OCI-LY3 (cell line): Measurements from ENCODE around the gene KHSRP.
"Not testable (repeated sequence)": the region's sequence is repeated elsewhere in the genome, so short reads cannot be mapped to it uniquely, and the experiment has no call there.

ENCODE experiments used
- H2AFZ ChIP-seq: fragments of 200-600, 300-600 bp; shearing (Covaris generic); 2 replicates; pipeline ENCODE4 v1.6.0; 2014; ENCODE audit warnings: antibody characterized with exemption, low read depth, low read length
- H3K27ac ChIP-seq: fragments of 200-600, 300-600 bp; sonication (generic); 2 replicates; pipeline ENCODE4 v1.5.1; 2014; ENCODE audit warnings: mild to moderate bottlenecking, low read length, moderate library complexity, mixed read lengths
- H3K27me3 ChIP-seq: fragments of 200-600, 300-600 bp; sonication (generic); 2 replicates; pipeline ENCODE4 v1.6.1; 2014; ENCODE audit warnings: low read depth, low read length, mixed read lengths
- H3K36me3 ChIP-seq: fragments of 200-600, 300-600 bp; sonication (generic); replicated peaks from 2 replicates; pipeline ENCODE3; 2014; ENCODE audit warnings: low read depth, low read length, mixed read lengths
- H3K4me1 ChIP-seq: fragments of 300-600, 200-600 bp; sonication (generic); 2 replicates; pipeline ENCODE4 v1.6.1; 2014; ENCODE audit warnings: low read length, mixed read lengths
- H3K4me2 ChIP-seq: fragments of 200-600, 300-600 bp; sonication (generic); 2 replicates; pipeline ENCODE4 v1.6.1; 2014; ENCODE audit warnings: low read length, mixed read lengths
- H3K4me3 ChIP-seq: fragments of 300-600, 200-600 bp; sonication (generic); 2 replicates; pipeline ENCODE4 v1.5.1; 2014; ENCODE audit warnings: antibody characterized with exemption, mild to moderate bottlenecking, low read length, moderate library complexity
- H3K79me2 ChIP-seq: fragments of 300-600, 200-600 bp; shearing (Covaris generic); 2 replicates; pipeline ENCODE4 v1.6.1; 2014; ENCODE audit warnings: mild to moderate bottlenecking, low read length, mixed read lengths
- H3K9ac ChIP-seq: fragments of 300-600, 200-600 bp; shearing (Covaris generic); 2 replicates; pipeline ENCODE4 v1.6.0; 2014; ENCODE audit warnings: mild to moderate bottlenecking, low read length, moderate library complexity
- H3K9me3 ChIP-seq: fragments of 200-600, 300-600 bp; shearing (Covaris generic); 2 replicates; pipeline ENCODE4 v1.6.1; 2014; ENCODE audit warnings: low read length, mixed read lengths; ENCODE audit not compliant: insufficient read depth
- H4K20me1 ChIP-seq: fragments of 200-600, 300-600 bp; sonication (generic); 2 replicates; pipeline ENCODE4 v1.6.1; 2016; ENCODE audit warnings: low read length, mixed read lengths; ENCODE audit not compliant: insufficient read depth
- EZH2phosphoT487 ChIP-seq: fragments of 200-600 bp; shearing (Covaris generic); IDR thresholded peaks from 2 replicates; pipeline ENCODE4 v1.6.1; 2018; ENCODE audit warnings: antibody characterized with exemption, mixed run types, low read depth
- TF ChIP-seq, protein P1 (sequence below): fragments of 200-600, 300-600 bp; sonication (generic); IDR thresholded peaks from 2 replicates; pipeline ENCODE4 v1.5.1; 2014; ENCODE audit warnings: antibody characterized with exemption, low read length, low read depth

Gene KHSRP

DNA sequence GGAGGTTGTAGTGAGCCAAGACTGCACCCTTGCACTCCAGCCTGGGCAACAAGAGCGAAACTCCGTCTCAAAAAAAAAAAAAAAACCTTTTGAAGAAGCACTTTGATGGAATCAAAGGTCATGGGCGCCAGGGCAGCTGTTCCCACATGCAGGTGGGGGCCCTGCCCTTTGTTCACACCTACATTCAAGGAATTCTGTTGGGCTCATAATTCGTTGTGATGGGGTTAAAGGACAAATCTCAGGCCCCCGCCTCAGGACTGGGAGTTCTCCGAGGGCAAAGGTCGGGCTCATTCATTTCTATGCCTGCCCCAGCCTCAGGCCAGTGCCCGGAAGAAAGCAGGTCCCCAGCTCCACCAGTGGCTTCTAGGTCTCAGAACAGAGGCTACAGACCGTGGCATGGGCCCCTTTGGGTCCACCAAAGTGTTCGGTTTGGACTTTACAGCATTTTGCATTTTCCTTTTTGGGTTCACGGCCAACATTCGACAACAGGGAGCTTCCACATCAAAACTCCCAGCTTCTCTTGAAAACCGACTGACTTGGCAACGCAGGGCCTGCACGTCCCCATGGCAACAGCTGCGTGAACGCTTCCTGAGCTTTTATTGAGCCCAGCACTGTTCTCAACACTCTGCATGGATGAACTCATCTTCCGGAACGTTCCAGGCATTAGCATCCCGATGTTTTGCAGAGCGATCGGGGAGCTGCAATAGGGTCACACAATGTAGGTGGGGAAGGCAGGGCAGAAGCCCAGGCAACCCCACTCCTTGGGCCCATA is 21.6 kb downstream of the KHSRP start:
- H3K27me3 ChIP-seq = no peaks in the 10 kb centered on the region
- no peaks in the 10 kb centered on the region for H4K20me1 ChIP-seq
- no peaks in the 10 kb centered on the region for H3K4me1 ChIP-seq
- TF ChIP-seq, protein P1, sequence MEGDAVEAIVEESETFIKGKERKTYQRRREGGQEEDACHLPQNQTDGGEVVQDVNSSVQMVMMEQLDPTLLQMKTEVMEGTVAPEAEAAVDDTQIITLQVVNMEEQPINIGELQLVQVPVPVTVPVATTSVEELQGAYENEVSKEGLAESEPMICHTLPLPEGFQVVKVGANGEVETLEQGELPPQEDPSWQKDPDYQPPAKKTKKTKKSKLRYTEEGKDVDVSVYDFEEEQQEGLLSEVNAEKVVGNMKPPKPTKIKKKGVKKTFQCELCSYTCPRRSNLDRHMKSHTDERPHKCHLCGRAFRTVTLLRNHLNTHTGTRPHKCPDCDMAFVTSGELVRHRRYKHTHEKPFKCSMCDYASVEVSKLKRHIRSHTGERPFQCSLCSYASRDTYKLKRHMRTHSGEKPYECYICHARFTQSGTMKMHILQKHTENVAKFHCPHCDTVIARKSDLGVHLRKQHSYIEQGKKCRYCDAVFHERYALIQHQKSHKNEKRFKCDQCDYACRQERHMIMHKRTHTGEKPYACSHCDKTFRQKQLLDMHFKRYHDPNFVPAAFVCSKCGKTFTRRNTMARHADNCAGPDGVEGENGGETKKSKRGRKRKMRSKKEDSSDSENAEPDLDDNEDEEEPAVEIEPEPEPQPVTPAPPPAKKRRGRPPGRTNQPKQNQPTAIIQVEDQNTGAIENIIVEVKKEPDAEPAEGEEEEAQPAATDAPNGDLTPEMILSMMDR = no peak
- no peak for TF ChIP-seq EZH2phosphoT487
- H3K79me2 ChIP-seq = no peaks in the 10 kb centered on the region
- H3K9ac ChIP-seq = no peak overlapping the region
- no peak overlapping the region for H3K4me3 ChIP-seq
- H3K27ac ChIP-seq = no peak overlapping the region
- H3K9me3 ChIP-seq = no peaks in the 10 kb centered on the region
- no peak overlapping the region for H3K4me2 ChIP-seq
- no peak overlapping the region for H2AFZ ChIP-seq
- H3K36me3 ChIP-seq = no peaks in the 10 kb centered on the region

DNA sequence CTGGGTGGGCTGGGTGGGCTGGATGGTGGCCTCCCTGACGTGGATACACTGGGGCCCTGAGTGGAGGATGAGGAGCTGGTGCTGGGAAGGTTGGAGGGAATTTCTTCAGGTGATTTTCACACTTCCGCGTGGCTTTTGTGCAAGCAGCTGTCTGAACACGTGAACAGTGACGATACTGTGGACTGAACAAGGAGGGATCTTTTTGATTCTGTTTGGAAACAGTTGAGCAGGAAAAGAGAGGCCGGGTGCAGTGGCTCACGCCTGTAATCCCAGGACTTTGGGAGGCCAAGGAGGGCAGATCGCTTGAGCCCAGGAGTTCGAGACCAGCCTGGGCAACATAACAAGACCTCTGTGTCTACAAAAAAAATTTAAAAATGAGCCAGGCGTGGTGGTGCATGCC is 22.6 kb downstream of the KHSRP start:
- H3K27ac ChIP-seq = no peak overlapping the region
- no peak overlapping the region for H3K9ac ChIP-seq
- H3K4me1 ChIP-seq = no peaks in the 10 kb centered on the region
- no peaks in the 10 kb centered on the region for H3K36me3 ChIP-seq
- no peaks in the 10 kb centered on the region for H4K20me1 ChIP-seq
- H3K9me3 ChIP-seq = no peaks in the 10 kb centered on the region
- no peaks in the 10 kb centered on the region for H3K27me3 ChIP-seq
- H3K79me2 ChIP-seq = no peaks in the 10 kb centered on the region
- TF ChIP-seq EZH2phosphoT487 = no peak
- TF ChIP-seq, protein P1 = no peak
- no peak overlapping the region for H2AFZ ChIP-seq
- no peak overlapping the region for H3K4me3 ChIP-seq
- no peak overlapping the region for H3K4me2 ChIP-seq

DNA sequence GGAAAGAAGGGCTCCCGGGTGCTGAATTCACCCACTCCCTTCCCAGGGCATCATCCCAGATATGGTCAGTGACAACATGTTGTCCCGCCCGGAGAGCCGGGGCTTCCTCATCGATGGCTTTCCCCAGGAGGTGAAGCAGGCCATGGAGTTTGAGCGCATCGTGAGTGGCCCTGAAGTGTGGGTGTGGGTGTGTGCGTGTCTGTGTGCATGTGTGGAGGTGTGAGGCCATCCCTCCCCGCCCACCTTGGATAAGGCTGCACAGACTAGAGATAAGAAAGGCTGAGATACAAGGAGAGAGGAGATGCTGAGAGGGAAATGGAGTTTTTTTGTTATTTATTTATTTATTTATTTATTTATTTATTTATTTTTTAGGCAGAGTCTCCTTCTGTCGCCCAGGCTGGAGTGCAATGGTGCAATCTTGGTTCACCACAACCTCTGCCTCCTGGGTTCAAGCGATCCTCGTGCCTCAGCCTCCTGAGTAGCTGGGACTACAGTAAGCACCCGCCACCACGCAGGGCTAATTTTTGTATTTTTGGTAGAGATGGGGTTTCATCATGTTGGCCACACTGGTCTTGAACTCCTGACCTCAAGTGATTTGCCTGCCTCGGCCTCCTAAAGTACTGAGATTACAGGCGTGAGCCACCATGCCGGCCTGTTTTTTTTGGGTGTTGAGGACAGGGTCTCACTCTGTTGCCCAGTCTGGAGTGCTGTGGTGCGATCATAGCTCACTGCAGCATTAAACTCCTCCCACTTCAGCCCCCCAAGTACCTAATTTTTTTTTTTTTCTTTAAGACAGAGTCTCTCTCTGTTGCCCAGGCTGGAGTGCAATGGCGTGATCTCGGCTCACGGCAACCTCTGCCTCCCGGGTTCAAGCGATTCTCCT is 24.3 kb downstream of the KHSRP start:
- H4K20me1 ChIP-seq, H2AFZ ChIP-seq, H3K9ac ChIP-seq, H3K27me3 ChIP-seq, H3K4me2 ChIP-seq, H3K79me2 ChIP-seq, H3K36me3 ChIP-seq, H3K27ac ChIP-seq, H3K9me3 ChIP-seq, H3K4me3 ChIP-seq, H3K4me1 ChIP-seq: not testable (repeated sequence)

DNA sequence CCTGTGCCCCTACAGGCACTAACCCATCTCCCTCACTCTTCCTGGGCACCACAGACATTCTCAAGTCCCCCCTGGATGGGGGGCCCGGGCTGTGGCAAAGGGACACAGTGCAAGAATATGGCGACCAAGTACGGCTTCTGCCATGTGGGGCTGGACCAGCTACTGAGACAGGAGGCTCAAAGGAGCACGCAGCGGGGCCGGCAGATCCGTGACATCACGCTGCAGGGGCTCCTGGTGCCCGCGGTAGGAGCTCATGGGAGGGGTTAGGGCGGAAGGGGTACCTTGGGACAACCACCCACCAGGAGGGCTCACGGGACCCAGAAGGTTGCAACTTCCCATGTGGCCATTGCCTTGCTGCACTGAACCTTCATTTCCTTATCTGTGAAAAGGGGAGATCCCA is 28.3 kb downstream of the KHSRP start:
- H3K27me3 ChIP-seq = no peaks in the 10 kb centered on the region
- peaks cover 13% of the 10 kb centered on the region for H3K4me1 ChIP-seq
- peaks cover 4% of the 10 kb centered on the region for H3K36me3 ChIP-seq
- no peak overlapping the region for H3K4me2 ChIP-seq
- H3K9ac ChIP-seq = no peak overlapping the region
- no peak overlapping the region for H3K27ac ChIP-seq
- no peak overlapping the region for H3K4me3 ChIP-seq
- H4K20me1 ChIP-seq = no peaks in the 10 kb centered on the region
- H2AFZ ChIP-seq = no peak overlapping the region
- TF ChIP-seq, protein P1 = no peak
- TF ChIP-seq EZH2phosphoT487 = no peak
- no peaks in the 10 kb centered on the region for H3K9me3 ChIP-seq
- peaks cover 17% of the 10 kb centered on the region for H3K79me2 ChIP-seq
